ENCODE data around the gene SOX15.

- TF ChIP-seq CTCF (IDR thresholded peaks at IDR 0.05) = no peak; the same call in 1 of the 2 replicates
- TF ChIP-seq POLR2AphosphoS5 (IDR thresholded peaks at IDR 0.05; ENCODE audit: low read depth, low read length) = no peak
These were observed 7.3 kb downstream of the SOX15 start for GRCh38 chr17:7582396-7583252.
